WTC11 (cell line): ENCODE measurements around the gene NR5A1. TPM values are rescaled to one million over a fixed set of nuclear protein-coding genes. Genes with fewer than 3 reads are reported as not detected.
A peak's percentile ranks its signal among the peaks of the same experiment; 100 is the strongest.

Source experiments
- ATAC-seq: fragments of 200-7000 bp; cut with Tn5 transposase; 2 replicates; pipeline ENCODE4 v1.10.0; 2021; ENCODE audit warnings: mild to moderate bottlenecking, moderate library complexity
- CTCF ChIA-PET: fragments of 300-600 bp; sonication (Branson Sonifier 250); formaldehyde crosslinking; loops from one replicate; lab custom pipeline; 2021; ENCODE audit warnings: antibody characterized with exemption; lab: Charles Lee
- POLR2A ChIA-PET: fragments of 350-600 bp; sonication (Branson Sonifier 250); formaldehyde crosslinking; loops from one replicate; lab custom pipeline; 2021; ENCODE audit warnings: antibody characterized with exemption; lab: Charles Lee
- DNase-seq: peaks from one replicate; pipeline ENCODE4 v3.0.0; 2021; ENCODE audit warnings: low spot score
- H3K27ac Mint-ChIP-seq: 2 replicates; pipeline ENCODE4 v1.8.0; 2021; ENCODE audit warnings: mixed read lengths
- H3K27me3 Mint-ChIP-seq: 2 replicates; pipeline ENCODE4 v1.8.0; 2021; ENCODE audit warnings: low read depth, mild to moderate bottlenecking, moderate library complexity, mixed read lengths
- H3K36me3 Mint-ChIP-seq: 2 replicates; pipeline ENCODE4 v1.8.0; 2021; ENCODE audit warnings: mixed read lengths
- H3K4me1 Mint-ChIP-seq: 2 replicates; pipeline ENCODE4 v1.8.0; 2022; ENCODE audit warnings: mixed read lengths
- H3K4me3 Mint-ChIP-seq: 2 replicates; pipeline ENCODE4 v1.8.0; 2021; ENCODE audit warnings: mild to moderate bottlenecking, moderate library complexity, mixed read lengths
- H3K9me3 Mint-ChIP-seq: 2 replicates; pipeline ENCODE4 v1.8.0; 2021; ENCODE audit warnings: mixed read lengths
- EMX1 ChIP-seq: fragments of 250-450 bp; sonication (Bioruptor Pico); IDR thresholded peaks from 2 replicates; pipeline ENCODE4 v1.8.0; 2021; ENCODE audit warnings: mild to moderate bottlenecking
- FOXJ3 ChIP-seq: sonication (generic); formaldehyde crosslinking; IDR thresholded peaks from 2 replicates; pipeline ENCODE4 v1.9.0; 2021; ENCODE audit warnings: missing genetic modification reagents, mild to moderate bottlenecking, borderline replicate concordance
- IRF2 ChIP-seq: sonication (generic); formaldehyde crosslinking; IDR thresholded peaks from 2 replicates; pipeline ENCODE4 v1.8.0; 2022; ENCODE audit warnings: low read depth, missing genetic modification reagents, borderline replicate concordance
- JAZF1 ChIP-seq: fragments of 250-450 bp; sonication (Bioruptor Pico); IDR thresholded peaks from 2 replicates; pipeline ENCODE4 v1.9.0; 2021; ENCODE audit warnings: moderate library complexity, mild to moderate bottlenecking, inconsistent platforms
- MXD4 ChIP-seq: fragments of 250-450 bp; sonication (Bioruptor Pico); IDR thresholded peaks from 2 replicates; pipeline ENCODE4 v1.8.0; 2021; ENCODE audit warnings: mild to moderate bottlenecking, moderate library complexity, borderline replicate concordance
- NFE2L1 ChIP-seq: sonication (generic); formaldehyde crosslinking; IDR thresholded peaks from 2 replicates; pipeline ENCODE4 v1.8.1; 2023; ENCODE audit warnings: missing genetic modification reagents
- NR2C2 ChIP-seq: sonication (generic); formaldehyde crosslinking; IDR thresholded peaks from 2 replicates; pipeline ENCODE4 v1.8.0; 2022; ENCODE audit warnings: mild to moderate bottlenecking, missing genetic modification reagents
- SOX15 ChIP-seq: fragments of 250-450 bp; sonication (Bioruptor Pico); IDR thresholded peaks from 2 replicates; pipeline ENCODE4 v1.9.0; 2021; ENCODE audit warnings: mild to moderate bottlenecking
- TEAD4 ChIP-seq: sonication (generic); formaldehyde crosslinking; IDR thresholded peaks from 2 replicates; pipeline ENCODE4 v1.8.0; 2022; ENCODE audit warnings: mild to moderate bottlenecking, missing genetic modification reagents
- TP53 ChIP-seq: sonication (generic); formaldehyde crosslinking; IDR thresholded peaks from 2 replicates; pipeline ENCODE4 v1.8.1; 2023; ENCODE audit warnings: mild to moderate bottlenecking, missing genetic modification reagents
- ZNF121 ChIP-seq: sonication (generic); formaldehyde crosslinking; IDR thresholded peaks from 2 replicates; pipeline ENCODE4 v1.8.0; 2023; ENCODE audit warnings: missing genetic modification reagents
- ZNF317 ChIP-seq: sonication (generic); formaldehyde crosslinking; IDR thresholded peaks from 2 replicates; pipeline ENCODE4 v1.8.1; 2023; ENCODE audit warnings: low read depth, mild to moderate bottlenecking, moderate library complexity, missing genetic modification reagents, borderline replicate concordance
- ZNF396 ChIP-seq: fragments of 250-450 bp; sonication (Bioruptor Pico); IDR thresholded peaks from 2 replicates; pipeline ENCODE4 v1.8.0; 2021; ENCODE audit warnings: mild to moderate bottlenecking, moderate library complexity, borderline replicate concordance
- ZNF671 ChIP-seq: fragments of 250-450 bp; sonication (Bioruptor Pico); IDR thresholded peaks from 2 replicates; pipeline ENCODE4 v1.8.0; 2021; ENCODE audit warnings: mild to moderate bottlenecking
- total RNA-seq: library from RNA; stranded (reverse); gene quantifications from 3 replicates; pipeline ENCODE4 v1.2.3, GENCODE V29; 2021
- TF ChIP-seq, protein P1 (sequence below): sonication (generic); formaldehyde crosslinking; IDR thresholded peaks from 2 replicates; pipeline ENCODE4 v1.8.0; 2023; ENCODE audit warnings: mild to moderate bottlenecking, missing genetic modification reagents
- TF ChIP-seq, protein P2 (sequence below): sonication (generic); formaldehyde crosslinking; IDR thresholded peaks from 2 replicates; pipeline ENCODE4 v1.8.1; 2022; ENCODE audit warnings: low read depth, mild to moderate bottlenecking, moderate library complexity, missing genetic modification reagents, borderline replicate concordance
- TF ChIP-seq, protein P3 (sequence below): sonication (generic); formaldehyde crosslinking; IDR thresholded peaks from 2 replicates; pipeline ENCODE4 v1.8.1; 2023; ENCODE audit warnings: mild to moderate bottlenecking, moderate library complexity, missing genetic modification reagents
- TF ChIP-seq, protein P4 (sequence below): sonication (generic); formaldehyde crosslinking; IDR thresholded peaks from 2 replicates; pipeline ENCODE4 v1.8.1; 2023; ENCODE audit warnings: mild to moderate bottlenecking, missing genetic modification reagents
- TF ChIP-seq, protein P5 (sequence below): sonication (generic); formaldehyde crosslinking; IDR thresholded peaks from 2 replicates; pipeline ENCODE4 v1.8.1; 2023; ENCODE audit warnings: mild to moderate bottlenecking, missing genetic modification reagents, moderate library complexity

Gene NR5A1
- total RNA-seq, 1 experiment from 2014 or later = 0.77 TPM

DNA sequence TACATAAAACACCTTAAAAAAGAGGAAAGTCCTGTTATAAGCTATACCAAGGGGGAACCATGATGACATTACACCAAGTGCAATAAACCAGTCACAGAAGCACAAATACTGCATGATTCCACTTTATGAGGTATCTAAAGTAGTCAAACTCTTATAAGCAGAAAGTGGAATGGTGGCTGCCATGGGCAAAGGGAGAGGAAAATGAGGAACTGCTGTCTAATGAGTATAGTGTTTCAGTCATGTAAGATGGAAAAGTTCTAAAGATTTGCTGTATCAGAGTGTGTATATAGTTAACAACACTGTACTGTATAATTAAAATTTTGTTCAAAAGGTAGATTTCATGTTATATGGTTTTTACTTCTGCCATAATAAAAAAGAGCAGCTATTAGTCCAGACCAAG, 34.6 kb upstream of the NR5A1 start (continued):
- TF ChIP-seq, protein P1, sequence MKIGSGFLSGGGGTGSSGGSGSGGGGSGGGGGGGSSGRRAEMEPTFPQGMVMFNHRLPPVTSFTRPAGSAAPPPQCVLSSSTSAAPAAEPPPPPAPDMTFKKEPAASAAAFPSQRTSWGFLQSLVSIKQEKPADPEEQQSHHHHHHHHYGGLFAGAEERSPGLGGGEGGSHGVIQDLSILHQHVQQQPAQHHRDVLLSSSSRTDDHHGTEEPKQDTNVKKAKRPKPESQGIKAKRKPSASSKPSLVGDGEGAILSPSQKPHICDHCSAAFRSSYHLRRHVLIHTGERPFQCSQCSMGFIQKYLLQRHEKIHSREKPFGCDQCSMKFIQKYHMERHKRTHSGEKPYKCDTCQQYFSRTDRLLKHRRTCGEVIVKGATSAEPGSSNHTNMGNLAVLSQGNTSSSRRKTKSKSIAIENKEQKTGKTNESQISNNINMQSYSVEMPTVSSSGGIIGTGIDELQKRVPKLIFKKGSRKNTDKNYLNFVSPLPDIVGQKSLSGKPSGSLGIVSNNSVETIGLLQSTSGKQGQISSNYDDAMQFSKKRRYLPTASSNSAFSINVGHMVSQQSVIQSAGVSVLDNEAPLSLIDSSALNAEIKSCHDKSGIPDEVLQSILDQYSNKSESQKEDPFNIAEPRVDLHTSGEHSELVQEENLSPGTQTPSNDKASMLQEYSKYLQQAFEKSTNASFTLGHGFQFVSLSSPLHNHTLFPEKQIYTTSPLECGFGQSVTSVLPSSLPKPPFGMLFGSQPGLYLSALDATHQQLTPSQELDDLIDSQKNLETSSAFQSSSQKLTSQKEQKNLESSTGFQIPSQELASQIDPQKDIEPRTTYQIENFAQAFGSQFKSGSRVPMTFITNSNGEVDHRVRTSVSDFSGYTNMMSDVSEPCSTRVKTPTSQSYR (CRISPR knock-in tag) = no peak
- TF ChIP-seq MXD4 (CRISPR knock-in tag) (no peak), EMX1 (CRISPR knock-in tag) (no peak)
- TF ChIP-seq, all 79 proteins: peak for 0

DNA sequence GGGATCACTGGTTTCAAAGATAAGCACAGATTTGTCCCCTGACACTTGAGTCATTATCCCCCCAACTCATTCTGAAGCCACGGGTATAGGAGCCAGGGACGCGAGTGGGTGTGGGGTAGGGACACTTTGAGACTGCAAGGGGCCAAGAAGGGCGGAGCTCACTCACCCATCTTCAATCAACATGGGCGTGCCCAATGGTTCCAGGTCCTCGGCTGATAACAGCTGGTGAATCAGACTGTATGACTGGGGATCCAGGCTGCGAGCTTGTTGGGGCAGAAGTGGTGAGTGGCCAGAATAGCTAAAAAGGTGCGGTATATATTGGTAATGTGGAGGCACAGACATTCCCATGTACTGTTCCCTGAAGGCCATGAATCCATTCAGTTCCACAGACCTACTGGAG, 30.7 kb upstream of the NR5A1 start:
- ATAC-seq = no peak

DNA sequence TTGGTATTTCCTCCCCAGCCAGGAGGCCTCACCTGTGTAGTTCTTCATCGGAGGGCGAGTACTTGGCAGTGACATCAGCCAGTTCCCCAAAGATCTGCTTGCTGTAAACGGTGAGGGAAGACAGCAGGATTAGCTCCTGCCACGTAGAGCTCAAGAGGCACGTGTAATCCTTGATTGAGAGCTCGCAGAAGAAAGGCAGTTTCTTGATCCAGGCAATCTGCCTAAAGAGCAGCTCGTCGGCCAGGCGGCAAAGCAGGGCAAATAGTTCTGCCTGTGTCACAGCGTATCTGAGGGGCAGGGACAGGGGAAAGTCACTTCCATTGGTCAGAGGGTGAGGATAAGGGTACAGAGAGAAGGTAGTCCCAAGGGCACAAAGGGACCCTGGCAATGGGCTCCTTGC, 28.6 kb upstream of the NR5A1 start:
- POLR2A ChIA-PET = interaction anchor here (0.6 kb wide), 1 partner anchor 472 kb away, joined by 3 read pairs; no protein-coding TSS in a partner anchor
- CTCF ChIA-PET = interaction anchor here (0.7 to 3.2 kb wide), 16 partner anchors 11 to 659 kb away, joined by 3 to 42 read pairs (median 14); partner anchors contain the start of genes ADGRD2 and WDR38
- peaks cover 43% of the 10 kb centered on the region for H3K36me3 Mint-ChIP-seq
- H3K4me1 Mint-ChIP-seq = no peaks in the 10 kb centered on the region
- ATAC-seq = no peak
- no peak overlapping the region for H3K4me3 Mint-ChIP-seq
- no peaks in the 10 kb centered on the region for H3K27me3 Mint-ChIP-seq
- H3K9me3 Mint-ChIP-seq = no peaks in the 10 kb centered on the region
- no peak for TF ChIP-seq ZNF671 (CRISPR knock-in tag)
- TF ChIP-seq ZNF121 (CRISPR knock-in tag) = no peak
- no peak for TF ChIP-seq IRF2
- no peak for TF ChIP-seq NFE2L1
- no peak for TF ChIP-seq ZNF317 (CRISPR knock-in tag)
- TF ChIP-seq, protein P2, sequence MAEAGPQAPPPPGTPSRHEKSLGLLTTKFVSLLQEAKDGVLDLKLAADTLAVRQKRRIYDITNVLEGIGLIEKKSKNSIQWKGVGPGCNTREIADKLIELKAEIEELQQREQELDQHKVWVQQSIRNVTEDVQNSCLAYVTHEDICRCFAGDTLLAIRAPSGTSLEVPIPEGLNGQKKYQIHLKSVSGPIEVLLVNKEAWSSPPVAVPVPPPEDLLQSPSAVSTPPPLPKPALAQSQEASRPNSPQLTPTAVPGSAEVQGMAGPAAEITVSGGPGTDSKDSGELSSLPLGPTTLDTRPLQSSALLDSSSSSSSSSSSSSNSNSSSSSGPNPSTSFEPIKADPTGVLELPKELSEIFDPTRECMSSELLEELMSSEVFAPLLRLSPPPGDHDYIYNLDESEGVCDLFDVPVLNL (CRISPR knock-in tag) = no peak
- no peak for TF ChIP-seq TEAD4 (CRISPR knock-in tag)
- TF ChIP-seq TP53 (CRISPR knock-in tag) = no peak
- peak overlapping the region; percentile 79 for H3K27ac Mint-ChIP-seq
- DNase-seq = no peak

More for the DNA sequence above, 30.7 kb upstream of the NR5A1 start:
- Mint-ChIP-seq H3K4me1 (no peaks in the 10 kb centered on the region), H3K27me3 (no peaks in the 10 kb centered on the region), H3K9me3 (no peaks in the 10 kb centered on the region), H3K4me3 (no peak overlapping the region), H3K27ac (no peak overlapping the region), H3K36me3 (peaks cover 44% of the 10 kb centered on the region)
- TF ChIP-seq, protein P3, sequence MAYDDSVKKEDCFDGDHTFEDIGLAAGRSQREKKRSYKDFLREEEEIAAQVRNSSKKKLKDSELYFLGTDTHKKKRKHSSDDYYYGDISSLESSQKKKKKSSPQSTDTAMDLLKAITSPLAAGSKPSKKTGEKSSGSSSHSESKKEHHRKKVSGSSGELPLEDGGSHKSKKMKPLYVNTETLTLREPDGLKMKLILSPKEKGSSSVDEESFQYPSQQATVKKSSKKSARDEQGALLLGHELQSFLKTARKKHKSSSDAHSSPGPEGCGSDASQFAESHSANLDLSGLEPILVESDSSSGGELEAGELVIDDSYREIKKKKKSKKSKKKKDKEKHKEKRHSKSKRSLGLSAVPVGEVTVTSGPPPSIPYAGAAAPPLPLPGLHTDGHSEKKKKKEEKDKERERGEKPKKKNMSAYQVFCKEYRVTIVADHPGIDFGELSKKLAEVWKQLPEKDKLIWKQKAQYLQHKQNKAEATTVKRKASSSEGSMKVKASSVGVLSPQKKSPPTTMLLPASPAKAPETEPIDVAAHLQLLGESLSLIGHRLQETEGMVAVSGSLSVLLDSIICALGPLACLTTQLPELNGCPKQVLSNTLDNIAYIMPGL (CRISPR knock-in tag) = no peak
- TF ChIP-seq JAZF1 (no peak), ZNF396 (CRISPR knock-in tag) (no peak), FOXJ3 (no peak), SOX15 (CRISPR knock-in tag) (no peak), NR2C2 (no peak)
- TF ChIP-seq, protein P4, sequence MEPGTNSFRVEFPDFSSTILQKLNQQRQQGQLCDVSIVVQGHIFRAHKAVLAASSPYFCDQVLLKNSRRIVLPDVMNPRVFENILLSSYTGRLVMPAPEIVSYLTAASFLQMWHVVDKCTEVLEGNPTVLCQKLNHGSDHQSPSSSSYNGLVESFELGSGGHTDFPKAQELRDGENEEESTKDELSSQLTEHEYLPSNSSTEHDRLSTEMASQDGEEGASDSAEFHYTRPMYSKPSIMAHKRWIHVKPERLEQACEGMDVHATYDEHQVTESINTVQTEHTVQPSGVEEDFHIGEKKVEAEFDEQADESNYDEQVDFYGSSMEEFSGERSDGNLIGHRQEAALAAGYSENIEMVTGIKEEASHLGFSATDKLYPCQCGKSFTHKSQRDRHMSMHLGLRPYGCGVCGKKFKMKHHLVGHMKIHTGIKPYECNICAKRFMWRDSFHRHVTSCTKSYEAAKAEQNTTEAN (CRISPR knock-in tag) = no peak
- TF ChIP-seq, protein P5, sequence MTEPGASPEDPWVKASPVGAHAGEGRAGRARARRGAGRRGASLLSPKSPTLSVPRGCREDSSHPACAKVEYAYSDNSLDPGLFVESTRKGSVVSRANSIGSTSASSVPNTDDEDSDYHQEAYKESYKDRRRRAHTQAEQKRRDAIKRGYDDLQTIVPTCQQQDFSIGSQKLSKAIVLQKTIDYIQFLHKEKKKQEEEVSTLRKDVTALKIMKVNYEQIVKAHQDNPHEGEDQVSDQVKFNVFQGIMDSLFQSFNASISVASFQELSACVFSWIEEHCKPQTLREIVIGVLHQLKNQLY (CRISPR knock-in tag) = no peak
- TF ChIP-seq, protein P2 (CRISPR knock-in tag) = no peak
- ChIA-PET POLR2A (interaction anchor here (0.6 kb wide), 1 partner anchor 143 kb away, joined by 12 read pairs; no protein-coding TSS in a partner anchor), CTCF (interaction anchor here (1.1 to 3.2 kb wide), 13 partner anchors 14 to 393 kb away, joined by 3 to 41 read pairs (median 7); partner anchors contain the start of genes OLFML2A and WDR38)
- no peak for DNase-seq
